Upper lobe of left lung (tissue), 6 donors: ENCODE measurements around the gene CASP14. TPM values are rescaled to one million over a fixed set of nuclear protein-coding genes. Genes with fewer than 3 reads are reported as not detected.
"Not testable (repeated sequence)": the region's sequence is repeated elsewhere in the genome, so short reads cannot be mapped to it uniquely, and the experiment has no call there.

Source experiments
- ATAC-seq, 2 donors: fragments of 200-7000 bp; cut with Tn5 transposase; one replicate each; pipeline ENCODE4 v1.9.1; 2022; ENCODE audit warnings: mild to moderate bottlenecking in 2 of 2, moderate library complexity in 2 of 2; ENCODE audit not compliant: low FRiP score in 2 of 2
- DNase-seq, 2 donors: peaks; one replicate each; pipeline ENCODE4 v3.0.0-alpha.2; 2019 to 2020
- H3K27ac ChIP-seq, 4 donors: fragments of 200-600 bp; sonication (generic); one replicate each; pipeline ENCODE4 v1.5.1; 2016 to 2019
- H3K27me3 ChIP-seq, 4 donors: fragments of 200-600 bp; sonication (generic); one replicate each; pipeline ENCODE4 v1.5.1; 2017 to 2019
- H3K36me3 ChIP-seq, 4 donors: fragments of 200-600 bp; sonication (generic); one replicate each; pipeline ENCODE4 v1.5.1; 2016 to 2019
- H3K4me1 ChIP-seq, 4 donors: fragments of 200-600 bp; sonication (generic); one replicate each; pipeline ENCODE4 v1.5.1; 2018 to 2019
- H3K4me3 ChIP-seq, 4 donors: fragments of 200-600 bp; sonication (generic); one replicate each; pipeline ENCODE4 v1.5.1; 2017 to 2019; ENCODE audit warnings: mild to moderate bottlenecking in 2 of 4, moderate library complexity in 1 of 4
- H3K9me3 ChIP-seq, 4 donors: fragments of 200-600 bp; sonication (generic); one replicate each; pipeline ENCODE4 v1.5.1; 2018 to 2019
- CTCF ChIP-seq, 6 experiments: fragments of 450-650 bp in 4 of 6; fragments of 200-600 bp in 2 of 6; sonication (generic) in 2 of 6; IDR thresholded peaks; one replicate each; pipeline ENCODE4 v1.5.1; 2016 to 2019; ENCODE audit warnings: antibody characterized with exemption in 6 of 6
- EP300 ChIP-seq, 4 donors: sonication (generic); formaldehyde crosslinking; IDR thresholded peaks; one replicate each; pipeline ENCODE4 v1.5.1; 2017; ENCODE audit warnings: antibody characterized with exemption in 4 of 4, control low read depth in 2 of 4
- POLR2A ChIP-seq, 4 donors: fragments of 450-650 bp; IDR thresholded peaks; one replicate each; pipeline ENCODE4 v1.5.1; 2016 to 2017; ENCODE audit warnings: antibody characterized with exemption in 4 of 4, mild to moderate bottlenecking in 2 of 4
- POLR2AphosphoS5 ChIP-seq, 2 donors: sonication (generic); formaldehyde crosslinking; IDR thresholded peaks; one replicate each; pipeline ENCODE4 v1.5.1; 2017; ENCODE audit warnings: antibody characterized with exemption in 2 of 2
- WGBS, 2 donors: methylation state at CpG; one replicate each; pipeline ENCODE4 v1.1.5; 2017 to 2018; 5-methylcytosine and 5-hydroxymethylcytosine counted together
- total RNA-seq, 6 donors: library from RNA; depleted of rRNA in 4 of 6; stranded (reverse); fragments of >200 nt in 4 of 6; gene quantifications; one replicate each; pipeline versions ENCODE4 v1.1.0 to v1.2.1, GENCODE V29; 2016 to 2021
- donor health status: DM: no; HTN: no; CAD: no; lungs with moderate emphysema.
- donor health status: DM: no; HTN: yes; CAD: no; lungs with severe emphysema.

CASP14 gene
- total RNA-seq, 6 donors from 2014 or later, result not detected

- no peak for DNase-seq
- WGBS, 2 donors, result 82 to 83% methylated on average over 4 of the region's 4 CpGs
- TF ChIP-seq POLR2AphosphoS5 (IDR thresholded peaks at IDR 0.05) (no peak), CTCF (IDR thresholded peaks at IDR 0.05) (no peak), EP300 (IDR thresholded peaks at IDR 0.05) (no peak), POLR2A (IDR thresholded peaks at IDR 0.05) (no peak)
- H3K4me3 ChIP-seq, result no peak overlapping the region
- H3K4me1 ChIP-seq, result no peaks in the 10 kb centered on the region
- no peaks in the 10 kb centered on the region for H3K36me3 ChIP-seq
- ATAC-seq, result no peak
- no peak overlapping the region for H3K27ac ChIP-seq
- H3K27me3 ChIP-seq, result no peaks in the 10 kb centered on the region
- H3K9me3 ChIP-seq, result no peaks in the 10 kb centered on the region
Measured at GRCh38 chr19:15075806-15076205, 26.5 kb downstream of the CASP14 start.

- 63 to 65% methylated on average over 4 of the region's 4 CpGs for WGBS, 2 donors
- not testable (repeated sequence) for H3K4me1 ChIP-seq, H3K27ac ChIP-seq, DNase-seq, ATAC-seq, H3K4me3 ChIP-seq, H3K9me3 ChIP-seq, H3K27me3 ChIP-seq, H3K36me3 ChIP-seq
Measured at GRCh38 chr19:15080002-15080401, 30.7 kb downstream of the CASP14 start.

GRCh38 chr19:15081911-15082310 is 32.6 kb downstream of the CASP14 start, which contains the start of gene OR1I1:
Gene OR1I1 (plus strand): TSS chr19:15082211. CDS start chr19:15087066, 4,855 bp downstream.
- H3K27ac ChIP-seq, result no peak within 1 kb of the TSS
- ATAC-seq, result no peak
- H3K4me3 ChIP-seq, result no peak within 1 kb of the TSS
- WGBS, 2 donors, result 64 to 69% methylated on average over 6 of the region's 6 CpGs
- no peaks in the 10 kb centered on the region for H3K36me3 ChIP-seq
- TF ChIP-seq EP300 (IDR thresholded peaks at IDR 0.05), result no peak
- no peak for TF ChIP-seq POLR2A (IDR thresholded peaks at IDR 0.05)
- no peak for TF ChIP-seq CTCF (IDR thresholded peaks at IDR 0.05)
- no peak for TF ChIP-seq POLR2AphosphoS5 (IDR thresholded peaks at IDR 0.05)
- no peak for DNase-seq
- peaks cover 0 to 3% (median 0%) of the 10 kb centered on the region in 4 donors for H3K27me3 ChIP-seq
- no peaks in the 10 kb centered on the region for H3K9me3 ChIP-seq
- H3K4me1 ChIP-seq, result no peaks in the 10 kb centered on the region

GRCh38 chr19:15087182-15087581 is 37.9 kb downstream of the CASP14 start:
- H3K9me3 ChIP-seq, result no peaks in the 10 kb centered on the region
- ATAC-seq (no peak), DNase-seq (no peak)
- H3K4me1 ChIP-seq, result peaks cover under 1 to 2% (median 2%) of the 10 kb centered on the region in 4 donors
- no peak for TF ChIP-seq POLR2AphosphoS5 (IDR thresholded peaks at IDR 0.05)
- no peak for TF ChIP-seq CTCF (IDR thresholded peaks at IDR 0.05)
- no peak for TF ChIP-seq POLR2A (IDR thresholded peaks at IDR 0.05)
- no peak for TF ChIP-seq EP300 (IDR thresholded peaks at IDR 0.05)
- no peak overlapping the region for H3K27ac ChIP-seq
- no peaks in the 10 kb centered on the region for H3K36me3 ChIP-seq
- H3K4me3 ChIP-seq, result no peak overlapping the region
- 79 to 80% methylated on average over 11 of the region's 11 CpGs for WGBS, 2 donors
- H3K27me3 ChIP-seq, result no peaks in the 10 kb centered on the region

- WGBS, 2 donors, result 17 to 20% methylated on average over 12 to 13 of the region's 13 CpGs
- ATAC-seq, result peak in 1 of 2 donors; percentile 64
- H3K9me3 ChIP-seq, result no peaks in the 10 kb centered on the region
- H3K27ac ChIP-seq, result no peak overlapping the region
- TF ChIP-seq CTCF (IDR thresholded peaks at IDR 0.05) (peak in 5 of 6 experiments; percentile 21 to 75 (median 58)), POLR2A (IDR thresholded peaks at IDR 0.05) (no peak)
- H3K36me3 ChIP-seq, result no peaks in the 10 kb centered on the region
- H3K27me3 ChIP-seq, result no peaks in the 10 kb centered on the region
- H3K4me1 ChIP-seq, result peaks cover 4 to 6% (median 4%) of the 10 kb centered on the region in 4 donors
- no peak for DNase-seq
- peak overlapping the region in 1 of 4 donors; percentile 3 for H3K4me3 ChIP-seq
Measured at GRCh38 chr19:15091918-15092753, 42.9 kb downstream of the CASP14 start.
